Mesenchymal stem cell (in vitro differentiated cells and primary cell): ENCODE measurements around the gene SMIM30.
A peak's percentile ranks its signal among the peaks of the same experiment; 100 is the strongest.

Source experiments
- DNase-seq: peaks from one replicate; pipeline ENCODE4 v3.0.0-alpha.2; 2013
- H2AFZ ChIP-seq: one replicate; pipeline ENCODE4 v1.6.1; 2013; ENCODE audit warnings: low read depth, mild to moderate bottlenecking, control low read depth, inconsistent platforms, low read length, moderate library complexity
- H2AK5ac ChIP-seq: 2 replicates; pipeline ENCODE4 v1.6.1; 2013; ENCODE audit warnings: low read length, moderate library complexity, mild to moderate bottlenecking, inconsistent platforms; ENCODE audit not compliant: severe bottlenecking
- H2BK120ac ChIP-seq: one replicate; pipeline ENCODE4 v1.6.1; 2013; ENCODE audit warnings: low read depth, mild to moderate bottlenecking, inconsistent platforms, low read length, moderate library complexity
- H2BK12ac ChIP-seq, 2 experiments: one replicate each; pipeline ENCODE4 v1.6.1; 2013; ENCODE audit warnings: inconsistent platforms in 2 of 2, low read length in 2 of 2, mild to moderate bottlenecking in 2 of 2, moderate library complexity in 2 of 2, control low read depth in 1 of 2
- H2BK15ac ChIP-seq: one replicate; pipeline ENCODE4 v1.6.1; 2013; ENCODE audit warnings: mild to moderate bottlenecking, low read depth, inconsistent platforms; ENCODE audit not compliant: poor library complexity, severe bottlenecking
- H2BK5ac ChIP-seq: 2 replicates; pipeline ENCODE4 v1.6.1; 2013; ENCODE audit warnings: low read depth, mild to moderate bottlenecking, low read length, control low read depth, inconsistent platforms; ENCODE audit not compliant: poor library complexity, severe bottlenecking
- H3K14ac ChIP-seq, 2 experiments: one replicate each; pipeline ENCODE4 v1.6.1; 2013; ENCODE audit warnings: inconsistent platforms in 2 of 2, low read length in 2 of 2, control low read depth in 1 of 2, mild to moderate bottlenecking in 1 of 2, moderate library complexity in 1 of 2
- H3K18ac ChIP-seq, 2 experiments: one replicate each; pipeline ENCODE4 v1.6.1; 2013; ENCODE audit warnings: inconsistent platforms in 2 of 2, low read length in 2 of 2, control low read depth in 1 of 2, low read depth in 1 of 2, mild to moderate bottlenecking in 1 of 2
- H3K23ac ChIP-seq, 2 experiments: one replicate each; pipeline ENCODE4 v1.6.1; 2013; ENCODE audit warnings: inconsistent platforms in 2 of 2, low read length in 2 of 2, mild to moderate bottlenecking in 2 of 2, moderate library complexity in 2 of 2, control low read depth in 1 of 2
- H3K27ac ChIP-seq: 2 replicates; pipeline ENCODE4 v1.5.1; 2013; ENCODE audit warnings: mild to moderate bottlenecking, moderate library complexity, low read length, control low read depth, inconsistent platforms; ENCODE audit not compliant: poor library complexity, severe bottlenecking
- H3K27me3 ChIP-seq, 2 experiments: 2 replicates each; pipeline versions ENCODE4 v1.6.1 to v1.7.0; 2013; ENCODE audit warnings: low read length in 2 of 2, mild to moderate bottlenecking in 2 of 2, moderate library complexity in 2 of 2, control low read depth in 1 of 2, inconsistent platforms in 1 of 2; ENCODE audit not compliant: control insufficient read depth in 1 of 2, insufficient read depth in 1 of 2
- H3K36me3 ChIP-seq, 2 experiments: 2 replicates each; pipeline versions ENCODE4 v1.6.1 to v1.7.0; 2013; ENCODE audit warnings: low read length in 2 of 2, control low read depth in 1 of 2, inconsistent platforms in 1 of 2, low read depth in 1 of 2, mild to moderate bottlenecking in 1 of 2; ENCODE audit not compliant: insufficient read depth in 2 of 2, control insufficient read depth in 1 of 2
- H3K4ac ChIP-seq, 2 experiments: one replicate each; pipeline ENCODE4 v1.6.1; 2013; ENCODE audit warnings: inconsistent platforms in 2 of 2, low read length in 2 of 2, mild to moderate bottlenecking in 2 of 2, moderate library complexity in 2 of 2, control low read depth in 1 of 2, low read depth in 1 of 2
- H3K4me1 ChIP-seq: 2 replicates; pipeline ENCODE4 v1.6.1; 2013; ENCODE audit warnings: low read depth, low read length, control low read depth; ENCODE audit not compliant: control insufficient read depth, insufficient read depth
- H3K4me2 ChIP-seq: 2 replicates; pipeline ENCODE4 v1.6.1; 2013; ENCODE audit warnings: low read length, mild to moderate bottlenecking, inconsistent platforms; ENCODE audit not compliant: poor library complexity, severe bottlenecking
- H3K4me3 ChIP-seq, 2 experiments: 2 replicates each; pipeline versions ENCODE4 v1.5.1 to v1.7.0; 2013; ENCODE audit warnings: low read length in 2 of 2, mild to moderate bottlenecking in 2 of 2, control low read depth in 1 of 2, low read depth in 1 of 2; ENCODE audit not compliant: insufficient read depth in 1 of 2
- H3K79me1 ChIP-seq: replicated peaks from 2 replicates; pipeline ENCODE4 v1.6.1; 2013; ENCODE audit warnings: mild to moderate bottlenecking, control low read depth, low read length, inconsistent platforms; ENCODE audit not compliant: poor library complexity, severe bottlenecking
- H3K9ac ChIP-seq: 2 replicates; pipeline ENCODE4 v1.7.0; 2013; ENCODE audit warnings: mild to moderate bottlenecking, low read length, moderate library complexity
- H3K9me3 ChIP-seq: 2 replicates; pipeline ENCODE4 v1.7.0; 2013; ENCODE audit warnings: mild to moderate bottlenecking, low read length; ENCODE audit not compliant: control insufficient read depth
- H4K8ac ChIP-seq: one replicate; pipeline ENCODE4 v1.6.1; 2013; ENCODE audit warnings: inconsistent platforms, mild to moderate bottlenecking, low read length, moderate library complexity
- H4K91ac ChIP-seq: one replicate; pipeline ENCODE4 v1.6.1; 2013; ENCODE audit warnings: mild to moderate bottlenecking, low read length, inconsistent platforms
- WGBS: methylation state at CpG from one replicate; pipeline ENCODE4 v1.1.7; 2013; ENCODE audit warnings: mixed read lengths; 5-methylcytosine and 5-hydroxymethylcytosine counted together

Gene SMIM30

DNA sequence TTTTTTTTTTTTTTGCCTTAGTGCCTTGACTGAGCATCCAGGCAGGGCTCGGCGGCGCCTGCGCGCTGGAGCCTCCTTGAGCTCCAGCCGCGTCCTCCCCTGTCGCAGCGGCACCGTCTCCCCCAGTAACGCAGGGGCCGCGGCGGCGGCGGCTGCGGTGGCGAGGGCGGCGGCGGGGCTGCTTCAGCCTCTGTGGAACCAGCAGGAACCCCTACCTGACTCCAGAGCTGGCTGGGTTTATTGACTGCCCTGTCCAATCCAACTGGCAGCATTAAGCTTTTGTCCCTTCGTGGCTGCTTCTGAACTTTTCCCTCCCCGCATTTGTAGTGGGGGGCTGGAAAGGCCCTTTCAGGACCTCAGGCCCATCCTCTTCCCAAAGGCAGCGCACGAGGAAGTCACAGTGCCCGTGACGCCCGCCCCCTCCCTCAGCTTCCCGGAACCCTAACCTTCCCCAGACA is 31.9 kb downstream of the SMIM30 start, which contains the start of gene GPR85:
TSS of gene GPR85 (minus strand) at position 397 of the 458 bp plus-strand sequence. CDS start 2,106 bp downstream, outside the sequence.
- Histone ChIP-seq H3K4me3 (peak within 1 kb of the TSS; percentile 67 to 85), H3K4ac (peak within 1 kb of the TSS; percentile 49 to 60), H2BK120ac (peak within 1 kb of the TSS; percentile 83), H4K8ac (peak within 1 kb of the TSS; percentile 84), H3K4me1 (peaks cover 5% of the 10 kb centered on the region), H2BK15ac (peak within 1 kb of the TSS; percentile 80), H2AFZ (peak within 1 kb of the TSS; percentile 95), H2AK5ac (no peak within 1 kb of the TSS), H2BK5ac (peak within 1 kb of the TSS; percentile 88), H3K27me3 (no peaks in the 10 kb centered on the region), H3K9ac (peak within 1 kb of the TSS; percentile 97), H3K14ac (peak within 1 kb of the TSS in 1 of 2 experiments; percentile 81), H3K79me1 (no peaks in the 10 kb centered on the region), H3K36me3 (no peaks in the 10 kb centered on the region), H3K9me3 (no peaks in the 10 kb centered on the region), H4K91ac (peak within 1 kb of the TSS; percentile 90), H3K23ac (no peak within 1 kb of the TSS), H3K18ac (peak within 1 kb of the TSS; percentile 75 to 86), H3K27ac (peak within 1 kb of the TSS; percentile 95), H3K4me2 (peak within 1 kb of the TSS; percentile 96), H2BK12ac (peak within 1 kb of the TSS in 1 of 2 experiments; percentile 76)
- 1% methylated on average over 19 of the region's 29 CpGs for WGBS
- DNase-seq, result peak; percentile 71

DNA sequence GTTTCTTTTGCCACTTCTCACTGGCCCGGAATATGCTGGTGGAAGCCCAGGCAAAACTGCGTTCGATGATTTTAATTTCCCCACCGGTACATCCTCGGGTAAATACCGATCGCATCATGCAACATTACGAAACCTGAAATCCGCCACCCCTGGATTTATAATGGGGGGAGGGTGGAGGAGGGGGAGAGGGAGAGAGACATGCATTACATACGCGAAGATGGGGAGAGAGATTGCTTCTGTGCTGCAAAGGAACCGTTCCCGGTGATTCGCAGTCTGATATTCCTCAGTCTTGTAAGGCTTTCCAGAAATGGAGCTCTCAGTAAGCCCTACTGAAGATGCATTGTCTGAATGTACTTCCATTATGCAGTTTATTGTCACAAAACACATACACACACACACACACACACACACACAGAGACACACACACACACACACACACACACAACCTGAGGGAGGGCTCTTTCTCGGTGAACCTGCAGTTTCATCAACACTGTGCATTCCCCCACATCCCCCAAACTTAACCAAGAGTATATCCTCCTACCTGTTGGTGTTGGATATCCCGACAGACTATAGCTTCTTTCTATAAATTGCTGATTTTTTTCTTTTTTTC is 32.5 kb downstream of the SMIM30 start:
- H3K27me3 ChIP-seq, result no peaks in the 10 kb centered on the region
- no peak overlapping the region for H3K27ac ChIP-seq
- no peak overlapping the region for H3K23ac ChIP-seq
- H2BK12ac ChIP-seq, result no peak overlapping the region
- H3K9ac ChIP-seq, result peak overlapping the region; percentile 97
- no peak overlapping the region for H4K91ac ChIP-seq
- H3K4me3 ChIP-seq, result peak overlapping the region in 1 of 2 experiments; percentile 85
- H3K4me2 ChIP-seq, result peak overlapping the region; percentile 41
- H3K14ac ChIP-seq, result no peak overlapping the region
- no peak overlapping the region for H3K18ac ChIP-seq
- no peak overlapping the region for H2AK5ac ChIP-seq
- no peaks in the 10 kb centered on the region for H3K9me3 ChIP-seq
- DNase-seq, result peak; percentile 5
- no peak overlapping the region for H4K8ac ChIP-seq
- H3K36me3 ChIP-seq, result no peaks in the 10 kb centered on the region
- no peaks in the 10 kb centered on the region for H3K79me1 ChIP-seq
- no peak overlapping the region for H2AFZ ChIP-seq
- H3K4me1 ChIP-seq, result peaks cover 5% of the 10 kb centered on the region
- no peak overlapping the region for H2BK5ac ChIP-seq
- WGBS, result 78% methylated on average over 15 of the region's 16 CpGs
- H2BK120ac ChIP-seq, result no peak overlapping the region
- H2BK15ac ChIP-seq, result no peak overlapping the region
- H3K4ac ChIP-seq, result peak overlapping the region in 1 of 2 experiments; percentile 2

DNA sequence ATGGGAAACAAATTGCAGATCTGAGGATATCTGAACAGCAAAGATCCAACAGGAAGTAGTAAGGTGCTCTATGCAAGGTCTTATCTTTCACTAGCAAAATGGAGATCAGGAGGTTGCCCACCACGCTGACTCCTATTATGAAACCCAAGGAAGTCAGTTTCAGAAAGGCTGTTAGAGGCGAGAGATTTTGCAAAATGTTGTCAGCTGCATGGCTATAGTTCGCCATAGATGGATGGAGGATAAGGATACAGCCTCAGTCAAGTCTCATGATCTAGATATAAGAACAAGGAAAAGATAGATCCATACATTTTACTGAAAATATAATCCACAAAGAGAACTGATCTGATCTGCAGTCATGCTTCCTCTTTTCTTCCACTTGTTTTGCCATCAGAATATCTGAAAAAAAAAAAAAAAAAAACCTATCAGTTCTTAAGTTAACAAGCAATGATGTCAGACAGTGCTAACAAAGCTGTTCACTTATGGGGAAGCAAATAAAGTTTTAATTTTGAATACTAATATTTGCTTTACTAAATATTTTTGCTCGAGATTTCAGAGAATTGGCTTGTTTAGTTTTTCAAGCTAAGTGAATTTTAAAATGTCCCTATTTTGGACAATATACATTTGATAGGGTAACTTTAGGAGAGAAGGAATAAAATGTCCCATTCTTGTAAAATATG is 33.7 kb downstream of the SMIM30 start:
- WGBS, result 98% methylated on average over 2 of the region's 4 CpGs
- Histone ChIP-seq H3K4me3 (no peak overlapping the region), H4K91ac (no peak overlapping the region), H3K4me1 (peaks cover 5% of the 10 kb centered on the region), H4K8ac (no peak overlapping the region), H3K18ac (no peak overlapping the region), H2AK5ac (no peak overlapping the region), H3K14ac (no peak overlapping the region), H3K27ac (no peak overlapping the region), H3K36me3 (no peaks in the 10 kb centered on the region), H3K4me2 (no peak overlapping the region), H3K9me3 (no peaks in the 10 kb centered on the region), H3K79me1 (no peaks in the 10 kb centered on the region), H3K9ac (no peak overlapping the region), H2BK5ac (no peak overlapping the region), H3K27me3 (no peaks in the 10 kb centered on the region), H3K4ac (no peak overlapping the region), H2BK120ac (no peak overlapping the region), H2BK12ac (no peak overlapping the region), H2AFZ (no peak overlapping the region), H2BK15ac (no peak overlapping the region), H3K23ac (no peak overlapping the region)
- DNase-seq, result no peak

DNA sequence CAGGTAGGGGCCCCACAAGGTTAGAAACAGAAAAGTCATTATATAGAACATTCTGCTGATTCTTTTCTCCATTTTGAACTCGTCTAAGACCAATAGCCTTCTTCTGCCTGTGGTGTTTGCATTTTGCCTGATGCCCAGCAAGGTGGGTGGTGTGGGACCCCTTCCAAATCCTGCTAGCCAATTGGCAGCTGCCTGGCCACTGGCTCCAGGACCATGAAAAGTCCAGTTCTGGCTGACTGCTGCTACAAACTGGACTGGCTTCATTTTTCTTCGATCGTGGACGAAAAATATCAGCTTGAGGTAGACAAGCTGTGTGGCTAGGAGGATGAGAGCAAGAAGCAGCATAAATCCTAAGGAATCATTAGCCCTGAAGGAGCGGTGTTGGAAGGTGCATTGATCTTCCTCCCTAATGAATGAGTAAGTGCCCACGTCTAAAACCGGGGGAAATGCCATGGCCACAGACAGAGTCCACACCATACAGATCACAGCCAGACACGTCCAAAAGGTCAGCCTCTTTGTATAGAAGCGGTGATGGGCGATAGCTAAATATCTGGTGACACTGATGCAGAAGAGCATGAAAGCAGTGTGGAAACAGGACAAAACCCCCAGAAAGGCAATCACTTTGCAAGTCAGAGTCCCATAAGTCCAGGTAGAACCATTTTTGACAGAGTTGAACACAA is 34.4 kb downstream of the SMIM30 start:
- H3K79me1 ChIP-seq, result no peaks in the 10 kb centered on the region
- H3K14ac ChIP-seq, result no peak overlapping the region
- no peak overlapping the region for H3K9ac ChIP-seq
- no peak overlapping the region for H4K8ac ChIP-seq
- H3K36me3 ChIP-seq, result no peaks in the 10 kb centered on the region
- H3K9me3 ChIP-seq, result no peaks in the 10 kb centered on the region
- H2BK120ac ChIP-seq, result no peak overlapping the region
- no peak overlapping the region for H3K4me2 ChIP-seq
- H2BK5ac ChIP-seq, result no peak overlapping the region
- no peak overlapping the region for H2AFZ ChIP-seq
- no peaks in the 10 kb centered on the region for H3K27me3 ChIP-seq
- DNase-seq, result no peak
- no peak overlapping the region for H2BK15ac ChIP-seq
- no peak overlapping the region for H3K27ac ChIP-seq
- no peak overlapping the region for H3K18ac ChIP-seq
- no peak overlapping the region for H3K23ac ChIP-seq
- H3K4ac ChIP-seq, result no peak overlapping the region
- H4K91ac ChIP-seq, result no peak overlapping the region
- H2BK12ac ChIP-seq, result no peak overlapping the region
- no peak overlapping the region for H2AK5ac ChIP-seq
- H3K4me1 ChIP-seq, result peaks cover 5% of the 10 kb centered on the region
- H3K4me3 ChIP-seq, result no peak overlapping the region
- 89% methylated on average over 10 of the region's 10 CpGs for WGBS
